Natural killer cell treated with Interleukin-12 subunit alpha and Interleukin-12 subunit beta and Interleukin-15 and Interleukin-18, amount 100 ng/mL, for 72 hours (primary cell): Measurements from ENCODE around the gene ALPK3. TPM values are rescaled to one million over a fixed set of nuclear protein-coding genes. Genes with fewer than 3 reads are reported as not detected.
A peak's percentile ranks its signal among the peaks of the same experiment; 100 is the strongest.

Source experiments
- ATAC-seq, 2 donors: fragments of 150-1000 bp; cut with Tn5 transposase in 1 of 2; sonication (Bioruptor Pico), chemical (Tn5 transposase) in 1 of 2; 2 replicates each; pipeline ENCODE4 v1.10.0; 2021
- DNase-seq: peaks from one replicate; pipeline ENCODE4 v3.0.0; 2022; ENCODE audit warnings: low spot score
- H3K27ac Mint-ChIP-seq, 2 donors: 1 replicate in 1 of 2; 2 replicates in 1 of 2; pipeline ENCODE4 v1.8.0; 2022; ENCODE audit warnings: mixed read lengths in 2 of 2, mild to moderate bottlenecking in 1 of 2, moderate library complexity in 1 of 2
- H3K27me3 Mint-ChIP-seq, 2 donors: 1 replicate in 1 of 2; 2 replicates in 1 of 2; pipeline ENCODE4 v1.8.0; 2022; ENCODE audit warnings: mixed read lengths in 2 of 2
- H3K36me3 Mint-ChIP-seq: one replicate; pipeline ENCODE4 v1.8.0; 2022; ENCODE audit warnings: mixed read lengths
- H3K4me1 Mint-ChIP-seq, 2 donors: 1 replicate in 1 of 2; 2 replicates in 1 of 2; pipeline ENCODE4 v1.8.0; 2022; ENCODE audit warnings: low read depth in 2 of 2, mixed read lengths in 2 of 2, mild to moderate bottlenecking in 1 of 2
- H3K4me3 Mint-ChIP-seq: one replicate; pipeline ENCODE4 v1.8.0; 2022; ENCODE audit warnings: mixed read lengths
- H3K9me3 Mint-ChIP-seq: 2 replicates; pipeline ENCODE4 v1.8.0; 2022; ENCODE audit warnings: mixed read lengths
- total RNA-seq, 2 donors: library from RNA; stranded (reverse); gene quantifications; one replicate each; pipeline ENCODE4 v1.2.3, GENCODE V29; 2022

Gene ALPK3
- total RNA-seq, 2 donors from 2014 or later: 0.43 to 0.67 TPM

DNA sequence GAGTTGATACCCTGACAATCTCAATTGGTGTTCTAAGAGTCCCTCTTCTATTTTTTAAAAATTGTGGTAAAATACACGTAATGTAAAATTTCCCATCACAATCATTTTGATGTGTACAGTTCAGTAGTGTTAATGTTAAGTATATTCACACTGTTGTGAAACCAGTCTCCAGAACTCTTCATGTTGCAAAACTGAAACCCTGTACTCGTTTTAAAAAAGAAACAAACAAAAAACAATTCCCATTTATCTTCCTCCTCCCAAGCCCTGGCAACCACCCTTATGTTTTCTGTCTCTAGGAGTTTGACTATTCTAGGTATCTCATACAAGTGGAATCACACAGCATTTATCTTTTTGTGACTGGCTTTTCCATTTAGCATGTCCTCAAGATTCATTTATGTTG is 28.7 kb upstream of the ALPK3 start:
- H3K9me3 Mint-ChIP-seq: no peaks in the 10 kb centered on the region
- peaks cover 20% of the 10 kb centered on the region for H3K36me3 Mint-ChIP-seq
- H3K27me3 Mint-ChIP-seq: no peaks in the 10 kb centered on the region
- H3K4me3 Mint-ChIP-seq: peak overlapping the region; percentile 16
- ATAC-seq: no peak
- peaks cover 34 to 43% of the 10 kb centered on the region in 2 donors for H3K4me1 Mint-ChIP-seq
- H3K27ac Mint-ChIP-seq: peak overlapping the region; percentile 39 to 43
- DNase-seq: no peak

DNA sequence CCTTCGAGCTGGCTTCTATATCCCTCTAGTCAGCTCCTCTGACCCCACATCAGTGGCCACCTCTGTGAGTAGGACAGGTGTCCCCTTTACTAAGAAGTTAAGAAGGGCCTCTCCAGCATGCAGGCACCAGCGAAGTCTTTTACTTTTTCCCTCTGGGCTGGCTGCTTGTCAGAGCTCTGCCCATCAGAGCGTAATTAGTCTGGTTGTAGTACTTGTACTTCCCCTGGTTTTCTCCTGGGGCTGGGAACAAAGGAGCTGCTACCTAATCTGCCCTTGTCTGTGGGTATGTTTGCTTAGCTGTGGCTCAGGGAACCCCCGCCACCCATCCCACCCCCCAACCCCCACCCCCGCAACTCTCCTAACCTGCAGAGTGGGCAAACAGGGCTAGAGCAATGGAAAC is 27.4 kb upstream of the ALPK3 start:
- Mint-ChIP-seq H3K27me3 (no peaks in the 10 kb centered on the region), H3K4me3 (no peak overlapping the region), H3K27ac (no peak overlapping the region), H3K9me3 (no peaks in the 10 kb centered on the region), H3K36me3 (peaks cover 22% of the 10 kb centered on the region), H3K4me1 (peaks cover 32 to 42% of the 10 kb centered on the region in 2 donors)
- no peak for ATAC-seq
- no peak for DNase-seq

DNA sequence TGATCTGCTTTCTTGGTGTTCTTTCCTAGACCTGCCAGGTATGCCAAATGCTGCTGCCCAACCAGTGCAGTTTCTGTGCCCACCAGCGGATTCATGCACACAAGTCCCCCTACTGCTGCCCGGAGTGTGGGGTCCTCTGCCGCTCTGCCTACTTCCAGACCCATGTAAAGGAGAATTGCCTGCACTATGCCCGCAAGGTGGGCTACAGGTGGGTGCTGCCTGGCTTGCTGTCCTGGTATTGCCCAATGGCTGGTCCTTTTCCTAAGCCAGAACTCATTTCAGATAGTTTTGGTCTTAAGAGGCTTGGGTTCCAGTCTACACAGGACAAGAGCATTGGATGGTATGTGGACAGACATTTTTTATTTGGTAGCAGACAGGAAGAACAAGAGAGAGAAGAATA is 26.5 kb upstream of the ALPK3 start:
- no peak for DNase-seq
- H3K9me3 Mint-ChIP-seq: no peaks in the 10 kb centered on the region
- H3K27ac Mint-ChIP-seq: no peak overlapping the region
- ATAC-seq: no peak
- no peaks in the 10 kb centered on the region for H3K27me3 Mint-ChIP-seq
- H3K36me3 Mint-ChIP-seq: peaks cover 18% of the 10 kb centered on the region
- H3K4me3 Mint-ChIP-seq: no peak overlapping the region
- H3K4me1 Mint-ChIP-seq: peaks cover 28 to 34% of the 10 kb centered on the region in 2 donors

DNA sequence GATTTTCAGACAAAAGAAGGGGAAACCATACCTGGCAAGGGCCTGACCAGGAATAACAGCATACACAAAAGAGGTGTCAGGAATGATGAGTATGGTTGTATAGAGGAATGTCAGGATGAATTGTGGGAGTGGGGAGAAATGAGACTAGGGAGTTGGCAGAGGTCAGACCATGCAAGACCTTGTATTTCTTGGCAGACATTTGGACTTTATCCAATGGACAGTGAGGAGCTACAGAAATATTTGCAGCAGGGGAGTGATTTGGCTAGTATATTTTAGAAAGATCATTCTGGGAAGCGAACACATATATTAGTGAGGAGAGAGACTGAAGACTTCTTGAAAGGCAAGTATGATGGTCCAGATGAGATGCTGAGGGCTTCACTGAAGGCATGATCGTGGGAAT is 25.4 kb upstream of the ALPK3 start:
- DNase-seq (no peak), ATAC-seq (no peak)
- no peaks in the 10 kb centered on the region for H3K27me3 Mint-ChIP-seq
- no peaks in the 10 kb centered on the region for H3K9me3 Mint-ChIP-seq
- H3K36me3 Mint-ChIP-seq: peaks cover 18% of the 10 kb centered on the region
- H3K27ac Mint-ChIP-seq: no peak overlapping the region
- no peak overlapping the region for H3K4me3 Mint-ChIP-seq
- peaks cover 20 to 28% of the 10 kb centered on the region in 2 donors for H3K4me1 Mint-ChIP-seq

DNA sequence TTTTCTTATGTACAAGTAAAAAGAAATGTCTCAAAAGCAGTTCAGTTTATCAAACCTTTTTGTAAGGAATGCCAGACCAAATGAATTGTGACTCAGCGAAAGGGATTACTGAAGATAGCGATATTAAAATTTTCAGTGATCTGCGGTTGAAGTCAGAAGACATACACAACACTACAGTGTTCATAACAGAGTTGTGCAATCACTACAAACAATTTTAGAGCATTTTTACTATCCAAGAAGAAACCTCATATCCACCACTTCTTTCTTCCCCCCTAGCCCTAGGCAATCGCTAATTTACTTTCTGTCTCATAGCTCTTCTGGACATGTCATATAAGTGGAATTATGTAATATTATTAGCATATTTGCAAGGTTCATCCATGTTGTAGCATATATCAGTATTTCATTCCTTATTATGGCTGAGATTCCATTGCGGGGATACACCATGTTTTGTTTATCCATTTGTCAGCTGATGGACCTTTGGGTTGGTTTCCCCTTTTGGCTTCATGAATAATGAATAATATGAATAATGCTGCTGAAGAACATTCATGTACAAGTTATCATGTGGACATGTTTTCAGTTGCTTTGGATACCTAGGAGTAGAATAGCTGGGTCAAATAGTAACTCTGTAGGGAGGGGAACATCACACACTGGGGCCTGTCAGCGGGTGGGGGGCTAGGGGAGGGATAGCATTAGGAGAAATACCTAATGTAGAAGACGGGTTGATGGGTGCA is 23.6 kb upstream of the ALPK3 start:
- no peak for ATAC-seq
- peaks cover 18% of the 10 kb centered on the region for H3K36me3 Mint-ChIP-seq
- no peaks in the 10 kb centered on the region for H3K27me3 Mint-ChIP-seq
- H3K9me3 Mint-ChIP-seq: no peaks in the 10 kb centered on the region
- peaks cover 8 to 17% of the 10 kb centered on the region in 2 donors for H3K4me1 Mint-ChIP-seq
- no peak overlapping the region for H3K4me3 Mint-ChIP-seq
- DNase-seq: no peak
- no peak overlapping the region for H3K27ac Mint-ChIP-seq

DNA sequence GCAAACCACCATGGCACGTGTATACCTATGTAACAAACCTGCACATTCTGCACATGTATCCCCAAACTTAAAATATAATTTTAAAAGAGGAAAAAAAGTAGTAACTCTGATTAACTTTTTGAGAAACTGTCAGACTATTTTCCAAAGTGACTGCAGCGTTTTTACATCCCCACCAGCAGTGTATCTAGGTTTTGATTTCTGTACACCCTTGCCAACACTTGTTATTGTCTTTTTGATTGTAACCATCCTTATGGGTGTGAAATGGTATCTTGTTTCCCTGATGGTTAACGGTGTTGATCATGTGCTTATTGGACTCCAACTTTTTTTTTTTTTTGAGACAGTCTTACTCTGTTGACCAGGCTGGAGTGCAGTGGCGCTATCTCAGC is 23.0 kb upstream of the ALPK3 start:
- ATAC-seq: no peak
- peaks cover 18% of the 10 kb centered on the region for H3K36me3 Mint-ChIP-seq
- no peak overlapping the region for H3K4me3 Mint-ChIP-seq
- no peak for DNase-seq
- peaks cover 5 to 15% of the 10 kb centered on the region in 2 donors for H3K4me1 Mint-ChIP-seq
- no peak overlapping the region for H3K27ac Mint-ChIP-seq
- no peaks in the 10 kb centered on the region for H3K27me3 Mint-ChIP-seq
- no peaks in the 10 kb centered on the region for H3K9me3 Mint-ChIP-seq

DNA sequence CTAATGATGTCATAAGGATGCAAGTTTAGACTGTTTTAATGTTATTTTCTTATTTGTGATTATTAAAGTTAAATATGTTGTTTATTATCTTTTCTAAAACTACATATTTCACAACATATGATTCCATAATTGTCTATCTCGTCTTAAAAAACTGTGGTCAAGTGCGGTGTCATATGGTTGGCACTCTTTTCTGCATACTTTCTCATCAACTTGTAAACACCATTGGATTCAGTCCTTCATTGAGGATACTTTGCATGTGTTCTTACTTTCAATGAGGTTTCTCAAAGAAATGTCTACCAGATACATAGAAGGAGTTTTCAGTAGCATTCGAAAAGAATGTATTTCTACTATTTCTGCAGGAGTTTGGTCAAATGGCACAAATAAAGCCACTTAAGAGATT is 22.0 kb upstream of the ALPK3 start:
- H3K36me3 Mint-ChIP-seq: peaks cover 18% of the 10 kb centered on the region
- ATAC-seq (no peak), DNase-seq (no peak)
- no peaks in the 10 kb centered on the region for H3K9me3 Mint-ChIP-seq
- no peaks in the 10 kb centered on the region for H3K27me3 Mint-ChIP-seq
- no peak overlapping the region for H3K27ac Mint-ChIP-seq
- H3K4me3 Mint-ChIP-seq: no peak overlapping the region
- H3K4me1 Mint-ChIP-seq: peaks cover 5 to 14% of the 10 kb centered on the region in 2 donors

DNA sequence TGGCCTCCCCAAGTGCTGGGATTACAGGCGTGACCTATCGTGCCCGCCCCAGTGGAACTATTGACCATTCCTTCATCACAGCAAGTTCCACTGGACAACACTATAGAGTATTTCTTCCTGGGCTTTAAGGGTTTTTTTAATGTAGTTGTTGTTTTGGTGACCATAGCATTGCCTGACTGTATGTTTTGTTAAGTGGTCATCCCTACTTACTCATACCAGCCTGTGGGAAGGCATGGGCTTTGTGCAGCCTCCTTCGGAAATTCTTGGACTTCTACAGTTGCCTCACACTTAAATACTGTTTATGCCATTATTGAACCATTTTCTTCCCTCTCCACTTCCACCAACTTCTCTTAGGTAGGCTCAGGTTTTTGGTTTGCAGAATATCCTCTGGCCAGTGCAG is 19.9 kb upstream of the ALPK3 start:
- DNase-seq (no peak), ATAC-seq (no peak)
- peaks cover 4% of the 10 kb centered on the region for H3K36me3 Mint-ChIP-seq
- peak overlapping the region in 1 of 2 donors; percentile 29 for H3K27ac Mint-ChIP-seq
- no peaks in the 10 kb centered on the region for H3K27me3 Mint-ChIP-seq
- H3K4me3 Mint-ChIP-seq: no peak overlapping the region
- H3K9me3 Mint-ChIP-seq: no peaks in the 10 kb centered on the region
- H3K4me1 Mint-ChIP-seq: peaks cover 0 to 6% of the 10 kb centered on the region in 2 donors

DNA sequence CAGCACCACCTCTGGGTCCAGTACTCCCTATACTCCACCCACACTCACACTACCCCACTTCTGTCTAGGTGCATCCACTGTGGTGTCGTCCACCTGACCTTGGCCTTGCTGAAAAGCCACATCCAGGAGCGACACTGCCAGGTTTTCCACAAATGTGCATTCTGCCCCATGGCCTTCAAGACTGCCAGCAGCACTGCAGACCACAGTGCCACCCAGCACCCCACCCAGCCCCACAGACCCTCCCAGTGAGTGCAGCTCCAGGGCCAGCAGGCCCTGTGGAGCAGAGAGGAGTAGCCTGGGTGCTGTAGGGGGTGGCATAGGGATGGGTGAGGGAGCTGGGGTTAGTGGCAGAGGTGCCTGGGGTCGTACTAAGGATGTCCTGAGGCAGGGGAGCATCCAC is 19.4 kb upstream of the ALPK3 start:
- no peak overlapping the region for H3K4me3 Mint-ChIP-seq
- peaks cover 0 to 6% of the 10 kb centered on the region in 2 donors for H3K4me1 Mint-ChIP-seq
- H3K36me3 Mint-ChIP-seq: peaks cover 4% of the 10 kb centered on the region
- H3K27ac Mint-ChIP-seq: peak overlapping the region in 1 of 2 donors; percentile 29
- ATAC-seq (peak in 1 of 2 donors; percentile 13), DNase-seq (no peak)
- no peaks in the 10 kb centered on the region for H3K27me3 Mint-ChIP-seq
- H3K9me3 Mint-ChIP-seq: no peaks in the 10 kb centered on the region

DNA sequence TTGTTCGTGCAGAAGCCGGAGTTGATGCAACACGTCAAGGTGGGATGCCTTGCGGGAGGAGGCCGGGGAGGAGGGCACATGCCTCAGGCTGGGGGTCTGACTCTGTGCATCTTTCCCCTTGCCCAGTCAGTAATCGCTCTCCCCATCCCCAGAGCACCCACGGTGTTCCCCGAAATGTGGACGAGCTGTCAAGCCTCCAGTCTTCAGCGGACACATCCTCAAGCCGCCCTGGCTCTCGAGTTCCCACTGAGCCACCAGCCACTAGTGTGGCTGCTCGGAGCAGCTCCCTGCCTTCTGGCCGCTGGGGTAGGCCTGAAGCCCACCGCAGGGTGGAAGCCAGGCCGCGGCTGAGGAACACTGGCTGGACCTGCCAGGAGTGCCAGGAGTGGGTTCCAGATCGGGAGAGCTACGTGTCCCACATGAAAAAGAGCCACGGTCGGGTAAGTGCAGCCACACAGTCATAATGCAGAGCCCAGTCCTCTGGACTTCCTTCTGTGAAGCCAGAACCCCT is 18.7 kb upstream of the ALPK3 start:
- no peak for ATAC-seq
- Mint-ChIP-seq H3K9me3 (no peaks in the 10 kb centered on the region), H3K27ac (no peak overlapping the region), H3K4me3 (no peak overlapping the region), H3K36me3 (peaks cover 4% of the 10 kb centered on the region), H3K27me3 (no peaks in the 10 kb centered on the region), H3K4me1 (peaks cover 0 to 5% of the 10 kb centered on the region in 2 donors)
- DNase-seq: no peak

DNA sequence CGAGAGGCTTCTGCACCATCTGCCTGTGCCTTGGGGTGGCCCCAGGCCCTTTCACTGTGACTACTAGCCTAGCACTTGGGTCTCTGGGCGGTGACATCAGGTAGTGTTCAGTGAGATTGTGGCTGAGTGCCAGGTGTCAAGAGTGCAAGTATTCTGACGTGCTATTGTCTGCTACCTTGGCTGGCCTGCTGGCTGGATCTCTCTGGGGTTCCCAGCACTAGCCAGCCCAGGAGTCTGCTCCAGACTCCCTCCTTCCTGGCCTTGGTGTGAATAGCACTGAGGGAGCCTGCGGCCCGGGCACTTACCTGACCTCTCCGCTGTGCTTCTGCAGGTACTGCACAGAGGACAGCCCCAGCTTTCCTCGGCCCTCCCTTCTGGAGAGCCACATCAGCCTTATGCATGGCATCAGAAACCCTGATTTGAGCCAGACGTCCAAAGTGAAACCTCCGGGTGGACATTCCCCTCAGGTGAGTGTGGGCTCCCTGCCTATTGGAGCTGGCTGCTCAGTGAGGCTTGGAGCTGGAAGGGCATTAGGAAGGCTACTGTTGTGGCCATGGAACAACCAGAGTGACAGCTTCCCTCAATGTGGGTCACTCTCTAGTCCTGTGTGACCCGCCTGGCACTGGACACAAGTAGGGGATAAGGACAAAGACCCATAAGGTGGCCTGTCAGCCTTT is 17.5 kb upstream of the ALPK3 start:
- Mint-ChIP-seq H3K27ac (no peak overlapping the region), H3K27me3 (no peaks in the 10 kb centered on the region), H3K4me1 (peaks cover 0 to 3% of the 10 kb centered on the region in 2 donors), H3K4me3 (no peak overlapping the region), H3K36me3 (no peaks in the 10 kb centered on the region), H3K9me3 (no peaks in the 10 kb centered on the region)
- DNase-seq: no peak
- ATAC-seq: no peak

DNA sequence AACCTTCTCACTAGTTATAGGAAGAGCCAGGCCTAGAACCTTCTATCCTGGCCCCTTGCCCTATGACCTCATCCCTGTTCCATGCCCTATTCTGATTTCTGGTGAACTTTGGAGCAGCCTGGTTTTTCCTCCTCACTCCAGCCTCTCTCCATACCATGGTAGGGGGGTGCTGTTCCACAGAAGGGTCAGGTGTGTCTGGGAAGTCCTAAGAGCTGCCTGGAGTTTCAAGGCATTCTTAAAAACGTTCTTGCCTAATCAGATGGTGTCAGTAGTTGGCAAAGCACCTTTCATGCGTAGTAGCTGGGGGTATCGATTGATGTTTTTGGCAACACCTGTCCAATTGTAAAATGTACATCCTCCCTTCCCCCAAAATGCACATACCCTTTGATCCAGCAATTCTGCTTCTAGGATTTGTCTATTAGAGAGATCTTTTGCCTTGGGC is 16.8 kb upstream of the ALPK3 start:
- Mint-ChIP-seq H3K4me3 (no peak overlapping the region), H3K9me3 (no peaks in the 10 kb centered on the region), H3K4me1 (peaks cover 3% of the 10 kb centered on the region in 2 donors), H3K27ac (no peak overlapping the region), H3K27me3 (no peaks in the 10 kb centered on the region), H3K36me3 (no peaks in the 10 kb centered on the region)
- ATAC-seq (no peak), DNase-seq (no peak)

DNA sequence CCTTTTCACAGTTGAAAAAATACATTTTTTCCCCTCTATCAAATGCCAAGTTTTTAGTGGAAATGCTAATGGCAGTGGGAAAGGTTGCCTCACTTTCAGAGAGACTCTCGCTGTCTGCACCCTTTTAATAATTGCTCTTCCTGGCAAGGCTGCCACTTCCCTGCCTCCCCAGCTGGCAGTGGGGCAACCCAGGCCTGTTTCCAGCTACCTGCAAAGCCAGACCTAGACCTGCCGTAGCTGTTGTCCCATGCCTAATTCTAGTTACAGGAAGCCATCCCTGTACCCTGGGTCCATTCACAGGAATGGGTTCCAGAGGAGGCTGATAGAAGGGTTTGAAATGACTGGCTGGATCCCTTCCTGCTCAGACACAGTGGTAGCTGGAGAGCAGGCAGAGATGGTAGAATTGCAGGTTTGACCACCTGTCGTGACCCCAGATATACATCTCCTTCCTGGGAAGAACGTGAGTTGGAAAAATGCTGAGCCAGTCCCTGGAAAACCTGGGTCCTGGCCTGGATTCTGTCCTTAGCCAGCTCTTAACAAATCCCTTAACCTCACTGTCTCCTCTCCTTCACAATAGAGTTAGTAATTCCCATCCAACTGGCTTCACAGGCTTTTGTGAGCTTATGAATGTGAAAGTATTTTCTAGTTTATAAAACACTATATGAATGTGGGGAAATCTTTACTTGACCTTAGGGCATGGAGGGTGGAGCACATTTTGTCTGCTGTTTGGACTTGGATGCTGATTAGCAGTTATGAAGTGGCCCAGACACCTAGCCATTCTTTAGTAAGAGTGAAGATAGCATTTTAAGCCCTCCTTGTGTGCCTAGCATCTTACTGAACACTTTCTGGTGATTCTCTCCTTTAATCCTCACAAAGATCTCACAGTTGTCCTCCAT is 12.9 kb upstream of the ALPK3 start:
- Mint-ChIP-seq H3K27ac (peak overlapping the region in 1 of 2 donors; percentile 72), H3K9me3 (no peaks in the 10 kb centered on the region), H3K4me1 (peaks cover 3 to 4% of the 10 kb centered on the region in 2 donors), H3K36me3 (no peaks in the 10 kb centered on the region), H3K27me3 (no peaks in the 10 kb centered on the region), H3K4me3 (no peak overlapping the region)
- ATAC-seq (no peak), DNase-seq (no peak)
